HG03354 (cell line): ENCODE measurements around the gene IFNL2.
"Not testable (repeated sequence)": the region's sequence is repeated elsewhere in the genome, so short reads cannot be mapped to it uniquely, and the experiment has no call there.

ENCODE experiments used
- ATAC-seq: cut with Tn5 transposase; IDR thresholded peaks from one replicate; pipeline ENCODE4 v1.9.1; 2021; ENCODE audit warnings: mild to moderate bottlenecking; ENCODE audit not compliant: unreplicated experiment, poor library complexity, severe bottlenecking

Gene IFNL2

GRCh38 chr19:39284032-39284431, 15.8 kb downstream of the IFNL2 start:
- ATAC-seq: no peak

- ATAC-seq: no peak
Observed at GRCh38 chr19:39293394-39293793, 25.2 kb downstream of the IFNL2 start.

- ATAC-seq: no peak
Observed at GRCh38 chr19:39296055-39296645, 28.0 kb downstream of the IFNL2 start, which contains the start of gene IFNL1. IFNL1 (plus strand) TSS chr19:39296407; CDS start chr19:39296422, 15 bp downstream.

- no peak for ATAC-seq
Observed at GRCh38 chr19:39296906-39297305, 28.7 kb downstream of the IFNL2 start.

GRCh38 chr19:39297931-39298634, 29.9 kb downstream of the IFNL2 start:
- ATAC-seq: no peak

- no peak for ATAC-seq
Observed at GRCh38 chr19:39299404-39299803, 31.2 kb downstream of the IFNL2 start.

GRCh38 chr19:39299832-39300231, 31.6 kb downstream of the IFNL2 start:
- no peak for ATAC-seq

GRCh38 chr19:39301021-39301420, 32.8 kb downstream of the IFNL2 start:
- ATAC-seq: no peak

- no peak for ATAC-seq
Observed at GRCh38 chr19:39301562-39301961, 33.4 kb downstream of the IFNL2 start.

GRCh38 chr19:39303373-39304184, 35.4 kb downstream of the IFNL2 start:
- no peak for ATAC-seq

- ATAC-seq: no peak
Observed at GRCh38 chr19:39304185-39304513, 36.0 kb downstream of the IFNL2 start.

GRCh38 chr19:39304701-39305571, 36.7 kb downstream of the IFNL2 start:
- no peak for ATAC-seq

GRCh38 chr19:39306075-39306474, 37.9 kb downstream of the IFNL2 start:
- ATAC-seq: no peak

GRCh38 chr19:39307046-39307821, 39.0 kb downstream of the IFNL2 start:
- no peak for ATAC-seq

- ATAC-seq: no peak
Observed at GRCh38 chr19:39307822-39308530, 39.8 kb downstream of the IFNL2 start.

- no peak for ATAC-seq
Observed at GRCh38 chr19:39308531-39309304, 40.5 kb downstream of the IFNL2 start.

GRCh38 chr19:39309305-39309670, 41.1 kb downstream of the IFNL2 start:
- ATAC-seq: not testable (repeated sequence)
